ENCODE measurements around the gene QKI. TPM values are rescaled to one million over a fixed set of nuclear protein-coding genes. Genes with fewer than 3 reads are reported as not detected.

QKI gene
- total RNA-seq, 1 experiment from 2014 or later: 0.04 TPM

GRCh38 chr6:163490826-163491577 is 76.5 kb downstream of the QKI start:
- no peak overlapping the region for H3K27ac ChIP-seq (ENCODE audit: low read length)
- no peak for DNase-seq
- H3K9ac ChIP-seq (ENCODE audit: low read length): no peak overlapping the region
- no peaks in the 10 kb centered on the region for H3K36me3 ChIP-seq (ENCODE audit: insufficient read depth, low read length)
- H3K27me3 ChIP-seq (ENCODE audit: low read length): no peaks in the 10 kb centered on the region
- peaks cover 16% of the 10 kb centered on the region for H3K9me3 ChIP-seq (ENCODE audit: low read length)
- no peaks in the 10 kb centered on the region for H3K9me2 ChIP-seq (replicated peaks; ENCODE audit: insufficient read depth, low read length)
- no peak overlapping the region for H3K4me2 ChIP-seq (ENCODE audit: low read depth, low read length, poor library complexity, severe bottlenecking)
- no peak overlapping the region for H3K4me3 ChIP-seq (ENCODE audit: low read length)
- no peaks in the 10 kb centered on the region for H3K79me2 ChIP-seq (ENCODE audit: low read length)
- no peak overlapping the region for H2AFZ ChIP-seq (ENCODE audit: low read length)
- no peaks in the 10 kb centered on the region for H3K4me1 ChIP-seq (ENCODE audit: low read length)
- no peaks in the 10 kb centered on the region for H4K20me1 ChIP-seq (ENCODE audit: insufficient read depth, low read depth, low read length)

- no peak for DNase-seq
- Histone ChIP-seq H3K9ac (ENCODE audit: low read length) (no peak overlapping the region), H3K4me3 (ENCODE audit: low read length) (no peak overlapping the region), H3K9me2 (replicated peaks; ENCODE audit: insufficient read depth, low read length) (no peaks in the 10 kb centered on the region), H3K27ac (ENCODE audit: low read length) (no peak overlapping the region), H2AFZ (ENCODE audit: low read length) (no peak overlapping the region), H3K36me3 (ENCODE audit: insufficient read depth, low read length) (no peaks in the 10 kb centered on the region), H3K27me3 (ENCODE audit: low read length) (no peaks in the 10 kb centered on the region), H3K4me2 (ENCODE audit: low read depth, low read length, poor library complexity, severe bottlenecking) (no peak overlapping the region), H3K9me3 (ENCODE audit: low read length) (peaks cover 22% of the 10 kb centered on the region), H3K4me1 (ENCODE audit: low read length) (no peaks in the 10 kb centered on the region), H3K79me2 (ENCODE audit: low read length) (no peaks in the 10 kb centered on the region), H4K20me1 (ENCODE audit: insufficient read depth, low read depth, low read length) (no peaks in the 10 kb centered on the region)
Observed at GRCh38 chr6:163491737-163492300, 77.3 kb downstream of the QKI start.

GRCh38 chr6:163494279-163494727 is 79.8 kb downstream of the QKI start:
- no peak overlapping the region for H3K4me2 ChIP-seq (ENCODE audit: low read depth, low read length, poor library complexity, severe bottlenecking)
- no peaks in the 10 kb centered on the region for H3K79me2 ChIP-seq (ENCODE audit: low read length)
- H3K9me3 ChIP-seq (ENCODE audit: low read length): peaks cover 25% of the 10 kb centered on the region
- H3K27me3 ChIP-seq (ENCODE audit: low read length): no peaks in the 10 kb centered on the region
- no peaks in the 10 kb centered on the region for H3K9me2 ChIP-seq (replicated peaks; ENCODE audit: insufficient read depth, low read length)
- H2AFZ ChIP-seq (ENCODE audit: low read length): no peak overlapping the region
- H4K20me1 ChIP-seq (ENCODE audit: insufficient read depth, low read depth, low read length): no peaks in the 10 kb centered on the region
- no peak for DNase-seq
- no peaks in the 10 kb centered on the region for H3K4me1 ChIP-seq (ENCODE audit: low read length)
- no peaks in the 10 kb centered on the region for H3K36me3 ChIP-seq (ENCODE audit: insufficient read depth, low read length)
- no peak overlapping the region for H3K27ac ChIP-seq (ENCODE audit: low read length)
- H3K9ac ChIP-seq (ENCODE audit: low read length): no peak overlapping the region
- H3K4me3 ChIP-seq (ENCODE audit: low read length): no peak overlapping the region

DNA sequence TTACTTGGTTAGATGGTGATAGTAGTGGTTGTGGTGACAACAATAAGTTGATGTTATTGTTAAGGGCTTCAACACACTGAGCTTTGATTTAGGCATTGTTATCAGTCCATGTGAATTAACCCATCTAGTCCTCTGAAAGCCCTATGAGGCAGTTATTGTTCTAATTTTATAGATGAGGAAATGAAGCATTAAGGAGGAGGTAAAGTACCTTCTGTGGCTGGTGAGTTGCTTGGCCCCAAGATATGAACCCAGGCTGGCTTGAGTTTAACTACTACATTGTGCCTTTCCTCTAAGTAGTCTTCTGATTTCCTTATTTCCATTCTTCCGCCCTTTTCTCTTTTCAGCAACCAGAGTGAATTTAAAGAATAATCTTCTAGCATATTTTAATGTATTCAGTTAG is 81.7 kb downstream of the QKI start:
- Histone ChIP-seq H3K4me3 (ENCODE audit: low read length) (no peak overlapping the region), H3K4me2 (ENCODE audit: low read depth, low read length, poor library complexity, severe bottlenecking) (no peak overlapping the region), H3K4me1 (ENCODE audit: low read length) (no peaks in the 10 kb centered on the region), H3K9ac (ENCODE audit: low read length) (no peak overlapping the region), H4K20me1 (ENCODE audit: insufficient read depth, low read depth, low read length) (no peaks in the 10 kb centered on the region), H3K36me3 (ENCODE audit: insufficient read depth, low read length) (no peaks in the 10 kb centered on the region), H3K9me2 (replicated peaks; ENCODE audit: insufficient read depth, low read length) (no peaks in the 10 kb centered on the region), H3K27me3 (ENCODE audit: low read length) (no peaks in the 10 kb centered on the region), H3K79me2 (ENCODE audit: low read length) (no peaks in the 10 kb centered on the region), H3K27ac (ENCODE audit: low read length) (no peak overlapping the region), H2AFZ (ENCODE audit: low read length) (no peak overlapping the region), H3K9me3 (ENCODE audit: low read length) (peaks cover 33% of the 10 kb centered on the region)
- no peak for DNase-seq

- Histone ChIP-seq H3K27ac (ENCODE audit: low read length) (no peak overlapping the region), H4K20me1 (ENCODE audit: insufficient read depth, low read depth, low read length) (no peaks in the 10 kb centered on the region), H3K4me1 (ENCODE audit: low read length) (no peaks in the 10 kb centered on the region), H3K4me3 (ENCODE audit: low read length) (no peak overlapping the region), H3K27me3 (ENCODE audit: low read length) (no peaks in the 10 kb centered on the region), H3K4me2 (ENCODE audit: low read depth, low read length, poor library complexity, severe bottlenecking) (no peak overlapping the region), H3K79me2 (ENCODE audit: low read length) (no peaks in the 10 kb centered on the region), H3K9ac (ENCODE audit: low read length) (no peak overlapping the region), H3K36me3 (ENCODE audit: insufficient read depth, low read length) (no peaks in the 10 kb centered on the region), H2AFZ (ENCODE audit: low read length) (no peak overlapping the region), H3K9me3 (ENCODE audit: low read length) (peaks cover 30% of the 10 kb centered on the region), H3K9me2 (replicated peaks; ENCODE audit: insufficient read depth, low read length) (no peaks in the 10 kb centered on the region)
- DNase-seq: no peak
Observed at GRCh38 chr6:163500105-163500504, 85.6 kb downstream of the QKI start.

GRCh38 chr6:163501026-163501425 is 86.5 kb downstream of the QKI start:
- Histone ChIP-seq H3K79me2 (ENCODE audit: low read length) (no peaks in the 10 kb centered on the region), H4K20me1 (ENCODE audit: insufficient read depth, low read depth, low read length) (no peaks in the 10 kb centered on the region), H3K4me1 (ENCODE audit: low read length) (no peaks in the 10 kb centered on the region), H3K4me3 (ENCODE audit: low read length) (no peak overlapping the region), H3K36me3 (ENCODE audit: insufficient read depth, low read length) (no peaks in the 10 kb centered on the region), H3K4me2 (ENCODE audit: low read depth, low read length, poor library complexity, severe bottlenecking) (no peak overlapping the region), H3K9ac (ENCODE audit: low read length) (no peak overlapping the region), H3K9me2 (replicated peaks; ENCODE audit: insufficient read depth, low read length) (no peaks in the 10 kb centered on the region), H2AFZ (ENCODE audit: low read length) (no peak overlapping the region), H3K27ac (ENCODE audit: low read length) (no peak overlapping the region), H3K9me3 (ENCODE audit: low read length) (peaks cover 30% of the 10 kb centered on the region), H3K27me3 (ENCODE audit: low read length) (no peaks in the 10 kb centered on the region)
- DNase-seq: no peak

- peaks cover 29% of the 10 kb centered on the region for H3K9me3 ChIP-seq (ENCODE audit: low read length)
- H4K20me1 ChIP-seq (ENCODE audit: insufficient read depth, low read depth, low read length): no peaks in the 10 kb centered on the region
Observed at GRCh38 chr6:163501439-163501838, 86.9 kb downstream of the QKI start.

GRCh38 chr6:163504984-163505640 is 90.6 kb downstream of the QKI start:
- no peaks in the 10 kb centered on the region for H3K4me1 ChIP-seq (ENCODE audit: low read length)
- H2AFZ ChIP-seq (ENCODE audit: low read length): no peak overlapping the region
- no peaks in the 10 kb centered on the region for H3K79me2 ChIP-seq (ENCODE audit: low read length)
- no peaks in the 10 kb centered on the region for H3K27me3 ChIP-seq (ENCODE audit: low read length)
- no peaks in the 10 kb centered on the region for H3K9me2 ChIP-seq (replicated peaks; ENCODE audit: insufficient read depth, low read length)
- no peaks in the 10 kb centered on the region for H4K20me1 ChIP-seq (ENCODE audit: insufficient read depth, low read depth, low read length)
- no peak overlapping the region for H3K4me3 ChIP-seq (ENCODE audit: low read length)
- H3K4me2 ChIP-seq (ENCODE audit: low read depth, low read length, poor library complexity, severe bottlenecking): no peak overlapping the region
- H3K27ac ChIP-seq (ENCODE audit: low read length): no peak overlapping the region
- H3K9me3 ChIP-seq (ENCODE audit: low read length): peaks cover 25% of the 10 kb centered on the region
- no peak overlapping the region for H3K9ac ChIP-seq (ENCODE audit: low read length)
- DNase-seq: no peak
- H3K36me3 ChIP-seq (ENCODE audit: insufficient read depth, low read length): no peaks in the 10 kb centered on the region

More at GRCh38 chr6:163501439-163501838, 86.9 kb downstream of the QKI start:
- H3K79me2 ChIP-seq (ENCODE audit: low read length): no peaks in the 10 kb centered on the region
- no peaks in the 10 kb centered on the region for H3K36me3 ChIP-seq (ENCODE audit: insufficient read depth, low read length)
- H3K27ac ChIP-seq (ENCODE audit: low read length): no peak overlapping the region
- DNase-seq: no peak
- H3K4me2 ChIP-seq (ENCODE audit: low read depth, low read length, poor library complexity, severe bottlenecking): no peak overlapping the region
- H3K4me3 ChIP-seq (ENCODE audit: low read length): no peak overlapping the region
- no peaks in the 10 kb centered on the region for H3K27me3 ChIP-seq (ENCODE audit: low read length)
- no peaks in the 10 kb centered on the region for H3K9me2 ChIP-seq (replicated peaks; ENCODE audit: insufficient read depth, low read length)
- no peak overlapping the region for H3K9ac ChIP-seq (ENCODE audit: low read length)
- no peaks in the 10 kb centered on the region for H3K4me1 ChIP-seq (ENCODE audit: low read length)
- no peak overlapping the region for H2AFZ ChIP-seq (ENCODE audit: low read length)
